ENCODE data around the gene ODF2. TPM values are rescaled to one million over a fixed set of nuclear protein-coding genes. Genes with fewer than 3 reads are reported as not detected.
"Not testable (repeated sequence)": the region's sequence is repeated elsewhere in the genome, so short reads cannot be mapped to it uniquely, and the experiment has no call there.

ODF2 gene
- total RNA-seq, 2 experiments from 2014 or later: 73.6 to 73.7 TPM

- no peak overlapping the region for H3K4me3 Mint-ChIP-seq
- CTCF ChIA-PET: interaction anchor here (0.6 to 1.3 kb wide), 2 partner anchors 9 to 107 kb away, joined by 3 to 6 read pairs; no protein-coding TSS in a partner anchor
- DNase-seq: no peak
- no peaks in the 10 kb centered on the region for H3K9me3 Mint-ChIP-seq
- H3K27ac Mint-ChIP-seq: no peak overlapping the region
- no peaks in the 10 kb centered on the region for H3K4me1 Mint-ChIP-seq (ENCODE audit: low read depth)
- intact Hi-C loops (cut with micrococcal nuclease): no loop called here
- H3K27me3 Mint-ChIP-seq (ENCODE audit: low read depth): no peaks in the 10 kb centered on the region
- no peaks in the 10 kb centered on the region for H3K36me3 Mint-ChIP-seq (ENCODE audit: low read depth)
Measured at GRCh38 chr9:128429513-128430086, 26.2 kb upstream of the ODF2 start.

DNA sequence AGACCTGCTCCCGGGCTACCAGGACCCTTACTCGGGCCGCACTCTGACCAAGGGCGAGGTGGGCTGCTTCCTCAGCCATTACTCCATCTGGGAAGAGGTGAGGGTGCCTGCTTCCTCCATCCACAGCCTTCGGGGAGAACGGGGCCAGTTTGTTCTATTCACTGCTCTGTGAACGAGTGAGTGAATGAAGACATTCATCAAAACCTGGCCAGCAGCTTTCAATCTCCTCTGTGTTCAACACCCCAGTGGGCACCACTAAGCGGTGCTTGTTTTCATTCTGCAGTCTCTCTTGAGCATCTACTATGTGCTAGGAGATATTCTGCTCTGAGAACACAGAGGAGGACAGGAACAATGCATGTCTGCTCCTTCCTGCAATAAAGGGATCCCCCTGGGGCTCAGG, 24.6 kb upstream of the ODF2 start:
- H3K4me3 Mint-ChIP-seq: no peak overlapping the region
- H3K4me1 Mint-ChIP-seq (ENCODE audit: low read depth): no peaks in the 10 kb centered on the region
- no peaks in the 10 kb centered on the region for H3K27me3 Mint-ChIP-seq (ENCODE audit: low read depth)
- intact Hi-C loops (cut with micrococcal nuclease): no loop called here
- no peaks in the 10 kb centered on the region for H3K9me3 Mint-ChIP-seq
- DNase-seq: no peak
- no peaks in the 10 kb centered on the region for H3K36me3 Mint-ChIP-seq (ENCODE audit: low read depth)
- H3K27ac Mint-ChIP-seq: no peak overlapping the region
- CTCF ChIA-PET: interaction anchor here (0.6 kb wide), 1 partner anchor 18 kb away, joined by 3 read pairs; no protein-coding TSS in a partner anchor

DNA sequence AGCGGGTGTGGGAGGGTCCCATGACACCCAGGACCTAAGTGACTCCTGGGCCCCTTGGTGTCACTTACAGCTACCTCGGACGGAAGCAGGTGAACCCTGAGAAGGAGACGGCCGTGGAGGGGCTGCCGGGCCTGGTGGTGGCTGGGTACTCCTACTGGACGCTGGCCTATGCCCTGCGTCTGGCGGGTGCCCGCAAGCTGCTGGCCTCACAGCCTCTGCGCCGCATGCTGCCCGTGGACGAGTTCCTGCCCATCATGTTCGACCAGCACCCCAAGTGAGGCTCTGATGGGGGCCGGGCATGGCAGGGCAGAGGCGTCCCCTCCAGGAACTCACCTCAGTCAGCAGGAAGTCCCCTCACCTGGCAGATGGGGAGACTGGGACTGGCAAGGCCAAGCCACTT, 21.5 kb upstream of the ODF2 start:
- intact Hi-C loops (cut with micrococcal nuclease): no loop called here
- CTCF ChIA-PET: no interaction called here
- DNase-seq: no peak
- Mint-ChIP-seq H3K4me3 (no peak overlapping the region), H3K4me1 (ENCODE audit: low read depth) (no peaks in the 10 kb centered on the region), H3K27ac (no peak overlapping the region), H3K27me3 (ENCODE audit: low read depth) (no peaks in the 10 kb centered on the region), H3K36me3 (ENCODE audit: low read depth) (no peaks in the 10 kb centered on the region), H3K9me3 (no peaks in the 10 kb centered on the region)

DNA sequence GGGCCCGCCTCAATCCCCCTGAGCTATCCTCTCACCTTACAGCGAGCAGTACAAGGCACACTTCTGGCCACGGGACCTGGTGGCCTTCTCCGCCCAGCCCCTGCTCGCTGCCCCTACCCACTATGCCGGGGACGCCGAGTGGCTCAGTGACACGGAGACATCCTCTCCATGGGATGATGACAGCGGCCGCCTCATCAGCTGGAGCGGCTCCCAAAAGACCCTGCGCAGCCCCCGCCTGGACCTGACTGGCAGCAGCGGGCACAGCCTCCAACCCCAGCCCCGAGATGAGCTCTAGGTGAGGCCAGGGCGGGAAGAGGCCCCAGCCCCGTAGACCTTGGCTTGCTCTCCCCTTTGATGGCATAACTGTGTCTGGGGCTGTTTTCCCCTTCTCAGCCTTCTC, 20.2 kb upstream of the ODF2 start:
- no peaks in the 10 kb centered on the region for H3K27me3 Mint-ChIP-seq (ENCODE audit: low read depth)
- CTCF ChIA-PET: interaction anchor here (0.6 to 0.7 kb wide), 2 partner anchors 23 to 326 kb away, joined by 3 read pairs; no protein-coding TSS in a partner anchor
- no peaks in the 10 kb centered on the region for H3K36me3 Mint-ChIP-seq (ENCODE audit: low read depth)
- no peak overlapping the region for H3K27ac Mint-ChIP-seq
- H3K4me3 Mint-ChIP-seq: no peak overlapping the region
- H3K4me1 Mint-ChIP-seq (ENCODE audit: low read depth): no peaks in the 10 kb centered on the region
- no peaks in the 10 kb centered on the region for H3K9me3 Mint-ChIP-seq
- no peak for DNase-seq
- intact Hi-C loops (cut with micrococcal nuclease): no loop called here

GRCh38 chr9:128438343-128439109, 17.3 kb upstream of the ODF2 start:
- no peaks in the 10 kb centered on the region for H3K36me3 Mint-ChIP-seq (ENCODE audit: low read depth)
- DNase-seq: peak; percentile 91
- H3K9me3 Mint-ChIP-seq: no peaks in the 10 kb centered on the region
- CTCF ChIA-PET: interaction anchor here (0.6 to 1.9 kb wide), 30 partner anchors 9 to 323 kb away, joined by 3 to 14 read pairs (median 4); partner anchors contain the start of genes CERCAM and URM1
- H3K4me1 Mint-ChIP-seq (ENCODE audit: low read depth): no peaks in the 10 kb centered on the region
- intact Hi-C loops (cut with micrococcal nuclease): loop anchor here (1.0 kb wide), 1 partner anchor 19 kb away; no protein-coding TSS in a partner anchor
- H3K27ac Mint-ChIP-seq: no peak overlapping the region
- no peaks in the 10 kb centered on the region for H3K27me3 Mint-ChIP-seq (ENCODE audit: low read depth)
- H3K4me3 Mint-ChIP-seq: no peak overlapping the region

- H3K9me3 Mint-ChIP-seq: no peaks in the 10 kb centered on the region
- no peaks in the 10 kb centered on the region for H3K36me3 Mint-ChIP-seq (ENCODE audit: low read depth)
- CTCF ChIA-PET: interaction anchor here (0.6 to 1.9 kb wide), 25 partner anchors 8 to 322 kb away, joined by 3 to 14 read pairs (median 3); partner anchors contain the start of genes CERCAM and URM1
- DNase-seq: no peak
- no peak overlapping the region for H3K27ac Mint-ChIP-seq
- intact Hi-C loops (cut with micrococcal nuclease): no loop called here
- no peaks in the 10 kb centered on the region for H3K27me3 Mint-ChIP-seq (ENCODE audit: low read depth)
- no peaks in the 10 kb centered on the region for H3K4me1 Mint-ChIP-seq (ENCODE audit: low read depth)
- H3K4me3 Mint-ChIP-seq: no peak overlapping the region
Measured at GRCh38 chr9:128439273-128439672, 16.5 kb upstream of the ODF2 start.

DNA sequence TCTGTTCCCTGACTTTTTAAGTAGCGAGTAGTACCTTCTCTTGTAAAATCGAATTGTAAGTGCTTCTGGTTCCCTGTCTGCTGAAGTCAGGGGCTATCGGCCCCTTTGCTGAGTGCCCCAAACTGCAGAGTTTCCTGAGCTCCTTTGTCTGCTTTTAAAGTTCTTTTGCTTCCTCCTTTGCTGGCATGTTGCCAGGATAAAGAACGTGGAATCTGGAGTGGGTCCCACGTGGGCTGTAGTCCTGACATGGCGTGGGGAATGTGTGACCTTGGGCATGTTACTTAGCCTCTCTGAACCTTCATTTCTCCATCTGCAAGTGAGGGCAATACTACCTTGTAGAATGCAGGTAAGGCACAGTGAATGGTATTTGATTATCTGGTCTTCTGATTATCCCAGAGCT, 13.7 kb upstream of the ODF2 start:
- H3K27ac Mint-ChIP-seq: no peak overlapping the region
- H3K4me1 Mint-ChIP-seq (ENCODE audit: low read depth): no peaks in the 10 kb centered on the region
- no peaks in the 10 kb centered on the region for H3K9me3 Mint-ChIP-seq
- no peak for DNase-seq
- H3K4me3 Mint-ChIP-seq: no peak overlapping the region
- intact Hi-C loops (cut with micrococcal nuclease): no loop called here
- no peaks in the 10 kb centered on the region for H3K36me3 Mint-ChIP-seq (ENCODE audit: low read depth)
- CTCF ChIA-PET: interaction anchor here (0.6 to 1.2 kb wide), 2 partner anchors 10 to 340 kb away, joined by 3 read pairs; no protein-coding TSS in a partner anchor
- H3K27me3 Mint-ChIP-seq (ENCODE audit: low read depth): no peaks in the 10 kb centered on the region

- H3K4me3 Mint-ChIP-seq; H3K9me3 Mint-ChIP-seq; H3K27ac Mint-ChIP-seq; H3K27me3 Mint-ChIP-seq (ENCODE audit: low read depth); intact Hi-C loops (cut with micrococcal nuclease); H3K36me3 Mint-ChIP-seq (ENCODE audit: low read depth); H3K4me1 Mint-ChIP-seq (ENCODE audit: low read depth); DNase-seq: not testable (repeated sequence)
- CTCF ChIA-PET: interaction anchor here (0.5 to 2.6 kb wide), 2 partner anchors 8 to 107 kb away, joined by 3 to 14 read pairs; no protein-coding TSS in a partner anchor
Measured at GRCh38 chr9:128446505-128446904, 9.3 kb upstream of the ODF2 start.

GRCh38 chr9:128448746-128449145, 7.1 kb upstream of the ODF2 start:
- Mint-ChIP-seq H3K27me3 (ENCODE audit: low read depth) (no peaks in the 10 kb centered on the region), H3K4me3 (no peak overlapping the region), H3K27ac (no peak overlapping the region), H3K4me1 (ENCODE audit: low read depth) (no peaks in the 10 kb centered on the region), H3K36me3 (ENCODE audit: low read depth) (no peaks in the 10 kb centered on the region), H3K9me3 (no peaks in the 10 kb centered on the region)
- CTCF ChIA-PET: interaction anchor here (0.8 to 2.6 kb wide), 3 partner anchors 8 to 154 kb away, joined by 4 to 14 read pairs (median 4); no protein-coding TSS in a partner anchor
- intact Hi-C loops (cut with micrococcal nuclease): no loop called here
- no peak for DNase-seq

DNA sequence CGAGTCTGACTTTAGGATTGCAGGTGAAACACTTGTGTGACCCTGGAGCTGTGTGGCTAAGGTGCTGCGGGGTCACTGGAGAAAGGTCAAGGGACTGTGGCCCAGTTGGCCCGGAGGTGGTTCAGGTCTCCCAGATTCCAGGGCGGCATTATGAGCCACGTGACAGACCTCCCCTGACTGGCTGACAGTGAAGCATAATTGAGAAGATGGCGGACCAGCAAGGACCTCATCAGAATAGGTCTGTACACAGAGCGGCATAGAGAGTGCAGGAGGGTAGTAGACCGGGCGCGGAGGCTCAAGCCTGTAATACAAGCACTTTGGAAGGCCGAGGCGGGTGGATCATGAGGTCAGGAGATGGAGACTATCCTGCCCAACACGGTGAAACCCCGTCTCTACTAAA, 815 bp upstream of the ODF2 start:
- intact Hi-C loops (cut with micrococcal nuclease): loop anchor here (10.0 kb wide), 1 partner anchor 130 kb away; no protein-coding TSS in a partner anchor

GRCh38 chr9:128456613-128457061, 831 bp downstream of the ODF2 start:
- Mint-ChIP-seq H3K4me3 (peak overlapping the region; percentile 90), H3K9me3 (no peaks in the 10 kb centered on the region), H3K36me3 (ENCODE audit: low read depth) (peaks cover 11% of the 10 kb centered on the region), H3K27me3 (ENCODE audit: low read depth) (no peaks in the 10 kb centered on the region), H3K27ac (peak overlapping the region; percentile 84), H3K4me1 (ENCODE audit: low read depth) (peaks cover 15% of the 10 kb centered on the region)
- peak; percentile 77 for DNase-seq
- CTCF ChIA-PET: interaction anchor here (1.3 kb wide), 1 partner anchor 49 kb away, joined by 3 read pairs; no protein-coding TSS in a partner anchor
- intact Hi-C loops (cut with micrococcal nuclease): loop anchor here (1.0 to 10.0 kb wide), 11 partner anchors 18 to 388 kb away; partner anchors contain the start of genes COQ4, GLE1, SLC25A25 and SPOUT1

More for the DNA sequence above, 815 bp upstream of the ODF2 start:
- Mint-ChIP-seq H3K4me1 (ENCODE audit: low read depth) (peaks cover 15% of the 10 kb centered on the region), H3K27ac (no peak overlapping the region), H3K27me3 (ENCODE audit: low read depth) (no peaks in the 10 kb centered on the region), H3K4me3 (peak overlapping the region; percentile 90), H3K9me3 (no peaks in the 10 kb centered on the region), H3K36me3 (ENCODE audit: low read depth) (peaks cover 2% of the 10 kb centered on the region)
- no peak for DNase-seq
- CTCF ChIA-PET: interaction anchor here (1.0 kb wide), 1 partner anchor 16 kb away, joined by 3 read pairs; no protein-coding TSS in a partner anchor

DNA sequence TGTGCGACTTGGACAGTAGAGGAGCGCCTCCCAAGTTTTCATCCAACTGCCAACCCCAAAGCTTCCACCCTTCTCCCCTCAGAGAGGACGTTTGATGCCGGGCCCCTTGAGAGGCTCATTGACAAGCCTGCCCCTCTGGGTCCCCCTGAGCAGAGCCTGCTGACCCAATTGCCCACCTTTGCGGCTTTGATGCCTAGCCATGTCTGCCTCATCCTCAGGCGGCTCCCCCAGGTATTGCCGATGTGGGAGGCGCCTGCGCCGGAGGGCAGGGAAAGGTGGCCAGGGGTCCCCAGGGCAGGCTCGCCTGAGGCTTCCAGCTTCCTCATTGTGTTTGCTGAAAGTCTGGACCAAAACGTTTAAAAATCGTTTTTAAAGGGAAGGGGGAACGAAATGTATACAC, 1.4 kb downstream of the ODF2 start:
- peak overlapping the region; percentile 90 for H3K4me3 Mint-ChIP-seq
- H3K36me3 Mint-ChIP-seq (ENCODE audit: low read depth): peaks cover 13% of the 10 kb centered on the region
- no peak overlapping the region for H3K27ac Mint-ChIP-seq
- DNase-seq: no peak
- intact Hi-C loops (cut with micrococcal nuclease): loop anchor here (1.0 to 10.0 kb wide), 5 partner anchors 19 to 228 kb away; partner anchors contain the start of genes GLE1 and URM1
- H3K27me3 Mint-ChIP-seq (ENCODE audit: low read depth): no peaks in the 10 kb centered on the region
- H3K4me1 Mint-ChIP-seq (ENCODE audit: low read depth): peaks cover 15% of the 10 kb centered on the region
- CTCF ChIA-PET: interaction anchor here (0.6 to 1.3 kb wide), 3 partner anchors 20 to 54 kb away, joined by 3 to 4 read pairs (median 3); no protein-coding TSS in a partner anchor
- H3K9me3 Mint-ChIP-seq: no peaks in the 10 kb centered on the region

All from activated naive CD4-positive, alpha-beta T cell treated with anti-CD3 and anti-CD28 coated beads for 36 hours (primary cell).